OCI-LY3 (cell line): ENCODE data around the gene DNAH11.

Experiments
- H2AFZ ChIP-seq: fragments of 200-600, 300-600 bp; shearing (Covaris generic); 2 replicates; pipeline ENCODE4 v1.6.0; 2014; ENCODE audit warnings: antibody characterized with exemption, low read depth, low read length
- H3K27ac ChIP-seq: fragments of 200-600, 300-600 bp; sonication (generic); 2 replicates; pipeline ENCODE4 v1.5.1; 2014; ENCODE audit warnings: mild to moderate bottlenecking, low read length, moderate library complexity, mixed read lengths
- H3K27me3 ChIP-seq: fragments of 200-600, 300-600 bp; sonication (generic); 2 replicates; pipeline ENCODE4 v1.6.1; 2014; ENCODE audit warnings: low read depth, low read length, mixed read lengths
- H3K36me3 ChIP-seq: fragments of 200-600, 300-600 bp; sonication (generic); replicated peaks from 2 replicates; pipeline ENCODE3; 2014; ENCODE audit warnings: low read depth, low read length, mixed read lengths
- H3K4me1 ChIP-seq: fragments of 300-600, 200-600 bp; sonication (generic); 2 replicates; pipeline ENCODE4 v1.6.1; 2014; ENCODE audit warnings: low read length, mixed read lengths
- H3K4me2 ChIP-seq: fragments of 200-600, 300-600 bp; sonication (generic); 2 replicates; pipeline ENCODE4 v1.6.1; 2014; ENCODE audit warnings: low read length, mixed read lengths
- H3K4me3 ChIP-seq: fragments of 300-600, 200-600 bp; sonication (generic); 2 replicates; pipeline ENCODE4 v1.5.1; 2014; ENCODE audit warnings: antibody characterized with exemption, mild to moderate bottlenecking, low read length, moderate library complexity
- H3K79me2 ChIP-seq: fragments of 300-600, 200-600 bp; shearing (Covaris generic); 2 replicates; pipeline ENCODE4 v1.6.1; 2014; ENCODE audit warnings: mild to moderate bottlenecking, low read length, mixed read lengths
- H3K9ac ChIP-seq: fragments of 300-600, 200-600 bp; shearing (Covaris generic); 2 replicates; pipeline ENCODE4 v1.6.0; 2014; ENCODE audit warnings: mild to moderate bottlenecking, low read length, moderate library complexity
- H3K9me3 ChIP-seq: fragments of 200-600, 300-600 bp; shearing (Covaris generic); 2 replicates; pipeline ENCODE4 v1.6.1; 2014; ENCODE audit warnings: low read length, mixed read lengths; ENCODE audit not compliant: insufficient read depth
- H4K20me1 ChIP-seq: fragments of 200-600, 300-600 bp; sonication (generic); 2 replicates; pipeline ENCODE4 v1.6.1; 2016; ENCODE audit warnings: low read length, mixed read lengths; ENCODE audit not compliant: insufficient read depth
- EZH2phosphoT487 ChIP-seq: fragments of 200-600 bp; shearing (Covaris generic); IDR thresholded peaks from 2 replicates; pipeline ENCODE4 v1.6.1; 2018; ENCODE audit warnings: antibody characterized with exemption, mixed run types, low read depth
- TF ChIP-seq, protein P1 (sequence below): fragments of 200-600, 300-600 bp; sonication (generic); IDR thresholded peaks from 2 replicates; pipeline ENCODE4 v1.5.1; 2014; ENCODE audit warnings: antibody characterized with exemption, low read length, low read depth

Gene DNAH11

GRCh38 chr7:21898265-21898930 lies 355.6 kb downstream of the DNAH11 start:
- Histone ChIP-seq H3K27me3 (no peaks in the 10 kb centered on the region), H3K9ac (peak overlapping the region; percentile 36; the same call in 1 of the 2 replicates), H3K27ac (peak overlapping the region; percentile 38), H3K4me2 (peak overlapping the region; percentile 59), H3K4me3 (peak overlapping the region; percentile 23; the same call in 1 of the 2 replicates), H3K9me3 (no peaks in the 10 kb centered on the region), H3K79me2 (no peaks in the 10 kb centered on the region), H2AFZ (no peak overlapping the region), H4K20me1 (no peaks in the 10 kb centered on the region), H3K36me3 (peaks cover 35% of the 10 kb centered on the region), H3K4me1 (peaks cover 17% of the 10 kb centered on the region)
- TF ChIP-seq, protein P1, sequence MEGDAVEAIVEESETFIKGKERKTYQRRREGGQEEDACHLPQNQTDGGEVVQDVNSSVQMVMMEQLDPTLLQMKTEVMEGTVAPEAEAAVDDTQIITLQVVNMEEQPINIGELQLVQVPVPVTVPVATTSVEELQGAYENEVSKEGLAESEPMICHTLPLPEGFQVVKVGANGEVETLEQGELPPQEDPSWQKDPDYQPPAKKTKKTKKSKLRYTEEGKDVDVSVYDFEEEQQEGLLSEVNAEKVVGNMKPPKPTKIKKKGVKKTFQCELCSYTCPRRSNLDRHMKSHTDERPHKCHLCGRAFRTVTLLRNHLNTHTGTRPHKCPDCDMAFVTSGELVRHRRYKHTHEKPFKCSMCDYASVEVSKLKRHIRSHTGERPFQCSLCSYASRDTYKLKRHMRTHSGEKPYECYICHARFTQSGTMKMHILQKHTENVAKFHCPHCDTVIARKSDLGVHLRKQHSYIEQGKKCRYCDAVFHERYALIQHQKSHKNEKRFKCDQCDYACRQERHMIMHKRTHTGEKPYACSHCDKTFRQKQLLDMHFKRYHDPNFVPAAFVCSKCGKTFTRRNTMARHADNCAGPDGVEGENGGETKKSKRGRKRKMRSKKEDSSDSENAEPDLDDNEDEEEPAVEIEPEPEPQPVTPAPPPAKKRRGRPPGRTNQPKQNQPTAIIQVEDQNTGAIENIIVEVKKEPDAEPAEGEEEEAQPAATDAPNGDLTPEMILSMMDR = no peak

DNA sequence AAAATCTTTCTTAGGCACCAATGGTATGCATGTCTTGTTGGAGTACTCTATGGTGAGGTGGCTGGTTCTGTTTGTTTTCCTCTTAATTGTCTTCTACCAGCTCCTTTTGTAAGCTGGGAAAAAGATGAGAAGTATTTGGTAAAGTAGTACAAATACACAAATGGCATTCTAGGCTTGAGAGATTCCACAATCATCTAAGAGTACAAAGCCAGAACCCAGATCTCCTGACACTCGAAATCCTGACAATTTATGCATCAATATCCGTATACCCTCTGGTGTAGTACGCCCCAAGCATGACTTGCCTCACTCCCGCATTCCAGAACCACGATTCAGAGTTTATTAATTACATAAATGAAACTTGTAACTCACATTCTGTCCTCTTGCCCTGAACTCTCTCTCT lies 359.4 kb downstream of the DNAH11 start:
- H3K9ac ChIP-seq = no peak overlapping the region
- H3K27ac ChIP-seq = no peak overlapping the region
- no peak overlapping the region for H3K4me3 ChIP-seq
- H3K27me3 ChIP-seq = no peaks in the 10 kb centered on the region
- no peak overlapping the region for H3K4me2 ChIP-seq
- TF ChIP-seq, protein P1 = no peak
- TF ChIP-seq EZH2phosphoT487 = no peak
- H3K79me2 ChIP-seq = no peaks in the 10 kb centered on the region
- peaks cover 17% of the 10 kb centered on the region for H3K4me1 ChIP-seq
- no peaks in the 10 kb centered on the region for H3K9me3 ChIP-seq
- H2AFZ ChIP-seq = no peak overlapping the region
- no peaks in the 10 kb centered on the region for H4K20me1 ChIP-seq
- H3K36me3 ChIP-seq = peaks cover 59% of the 10 kb centered on the region

DNA sequence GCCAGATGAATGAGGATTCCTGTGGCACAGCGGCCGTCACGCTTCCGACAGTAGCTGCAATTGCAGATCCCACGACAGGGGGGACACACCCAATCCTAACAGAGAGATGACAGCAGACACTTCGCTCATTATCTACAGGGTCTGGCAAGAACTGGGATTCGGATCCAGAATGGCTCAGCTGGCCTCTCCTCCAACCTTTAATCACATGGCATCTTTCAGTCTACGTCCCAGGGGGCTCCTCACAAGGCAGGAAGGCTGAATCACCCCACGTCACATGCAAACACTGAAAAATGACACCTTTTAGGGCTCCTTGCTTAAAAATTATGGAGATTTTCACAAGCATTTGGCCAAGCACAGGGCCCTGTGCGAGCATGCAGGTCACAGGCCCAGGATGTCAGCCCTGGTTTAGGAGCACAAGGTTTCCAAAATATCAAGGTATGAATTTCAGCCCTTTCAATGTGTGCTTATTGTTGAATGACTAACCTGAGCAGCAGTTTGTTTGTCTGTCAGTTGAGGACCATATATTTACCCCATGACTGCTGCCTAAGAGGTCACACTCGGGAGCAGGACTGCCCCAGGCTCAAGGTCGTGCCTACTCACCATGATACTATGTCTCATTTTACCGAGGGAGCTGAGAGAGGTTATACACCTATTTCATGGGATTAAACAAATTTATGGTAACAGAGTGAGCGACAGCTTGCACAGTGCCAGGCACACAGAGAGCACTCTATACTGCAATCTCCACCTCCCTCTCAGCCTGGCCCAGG lies 360.4 kb downstream of the DNAH11 start:
- Histone ChIP-seq H3K79me2 (no peaks in the 10 kb centered on the region), H2AFZ (no peak overlapping the region), H4K20me1 (no peaks in the 10 kb centered on the region), H3K4me3 (no peak overlapping the region), H3K4me1 (peaks cover 12% of the 10 kb centered on the region), H3K9me3 (no peaks in the 10 kb centered on the region), H3K27me3 (no peaks in the 10 kb centered on the region), H3K9ac (no peak overlapping the region), H3K36me3 (peaks cover 59% of the 10 kb centered on the region), H3K4me2 (no peak overlapping the region), H3K27ac (no peak overlapping the region)
- no peak for TF ChIP-seq EZH2phosphoT487
- TF ChIP-seq, protein P1 = no peak

DNA sequence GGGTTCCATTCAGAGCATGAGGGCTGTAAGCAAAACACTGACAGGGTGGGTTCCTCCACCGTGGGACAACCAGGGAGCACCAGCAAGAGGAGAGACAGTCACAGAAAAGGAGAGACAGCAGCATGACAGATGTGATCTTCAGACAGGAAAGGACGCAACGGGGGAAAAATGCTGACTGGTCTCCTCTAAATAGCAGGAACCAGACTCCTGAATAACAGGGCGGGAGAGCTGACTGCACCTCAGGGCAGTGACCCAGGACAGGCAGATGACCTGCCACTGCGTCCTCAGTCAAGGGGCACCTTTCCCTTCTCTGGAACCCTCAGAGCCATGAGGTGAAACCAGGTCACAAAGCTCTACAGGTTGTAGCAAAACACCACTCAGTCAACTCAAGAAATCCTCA lies 365.9 kb downstream of the DNAH11 start:
- peaks cover 9% of the 10 kb centered on the region; the same call in 1 of the 2 replicates for H3K79me2 ChIP-seq
- H3K36me3 ChIP-seq = peaks cover 47% of the 10 kb centered on the region
- no peaks in the 10 kb centered on the region for H3K9me3 ChIP-seq
- no peak overlapping the region for H3K27ac ChIP-seq
- peaks cover 9% of the 10 kb centered on the region for H3K4me1 ChIP-seq
- H3K9ac ChIP-seq = no peak overlapping the region
- TF ChIP-seq, protein P1 = no peak
- no peak for TF ChIP-seq EZH2phosphoT487
- no peak overlapping the region for H2AFZ ChIP-seq
- no peak overlapping the region for H3K4me3 ChIP-seq
- no peak overlapping the region for H3K4me2 ChIP-seq
- peaks cover 12% of the 10 kb centered on the region; the same call in 1 of the 2 replicates for H4K20me1 ChIP-seq
- H3K27me3 ChIP-seq = no peaks in the 10 kb centered on the region
